PFSK-1 (cell line): ENCODE results near the gene C1QB.

ENCODE experiments used
- POLR2AphosphoS5 ChIP-seq: IDR thresholded peaks from 2 replicates; pipeline ENCODE4 v1.6.1; 2012; ENCODE audit warnings: low read depth, mild to moderate bottlenecking, control low read depth, low read length, moderate library complexity
- REST ChIP-seq, 2 experiments: IDR thresholded peaks; 2 replicates each; pipeline versions ENCODE4 v1.6.1 to v1.8.0; 2011 to 2012; ENCODE audit warnings: low read depth in 2 of 2, low read length in 2 of 2, control low read depth in 1 of 2, inconsistent platforms in 1 of 2, mild to moderate bottlenecking in 1 of 2, moderate library complexity in 1 of 2; ENCODE audit not compliant: insufficient read depth in 1 of 2

- TF ChIP-seq POLR2AphosphoS5: no peak
- TF ChIP-seq REST (IDR thresholded peaks at IDR 0.05; ENCODE audit: insufficient read depth in 1 of 2, low read depth in 2 of 2, low read length in 2 of 2): no peak
Measured at GRCh38 chr1:22616571-22616970, 36.5 kb upstream of the C1QB start.
